Renal pelvis (tissue), 12 donors: Measurements from ENCODE around the gene HBQ1. TPM values are rescaled to one million over a fixed set of nuclear protein-coding genes. Genes with fewer than 3 reads are reported as not detected.
"Not testable (repeated sequence)": the region's sequence is repeated elsewhere in the genome, so short reads cannot be mapped to it uniquely, and the experiment has no call there.

Source experiments
- DNase-seq: peaks from one replicate; pipeline ENCODE4 v3.0.0-alpha.2; 2013
- long read RNA-seq, 16 experiments: transcript quantifications; one replicate each; lab custom pipeline, GENCODE V29; 2026
- polyA plus RNA-seq, 3 donors: library from polyadenylated mRNA; unstranded; fragments of 120-200 nt; gene quantifications; one replicate each; pipeline ENCODE4 v1.2.1, GENCODE V29; 2013; ENCODE audit not compliant: insufficient read length in 3 of 3

HBQ1 gene
- polyA plus RNA-seq: 1 to 10 TPM in 1 of 3 donors, under 1 TPM in 2; 0.73 to 1.2 (median 0.75) TPM
- long read RNA-seq, donor 1: 0 reads
- long read RNA-seq, donor 2: 0 reads
- long read RNA-seq, donor 3, partial matches to known transcripts: 0 of 1 reads
- long read RNA-seq, donor 3, other reads (novel, unspliced or antisense): 0 of 1 reads
- long read RNA-seq, donor 4, partial matches to known transcripts: 0 of 1 reads
- long read RNA-seq, donor 4, other reads (novel, unspliced or antisense): 0 of 1 reads
- long read RNA-seq, donor 5: 0 reads
- long read RNA-seq, donor 6, partial matches to known transcripts: 0 of 4 reads
- long read RNA-seq, donor 6, other reads (novel, unspliced or antisense): 0 of 4 reads
- long read RNA-seq, donor 7, partial matches to known transcripts: 0 of 1 reads
- long read RNA-seq, donor 7, other reads (novel, unspliced or antisense): 0 of 1 reads
- long read RNA-seq, donor 8, transcript HBQ1-201 (3 exons, 536 nt): major isoform, 6 of 6 reads
- long read RNA-seq, donor 8, partial matches to known transcripts: 0 of 6 reads
- long read RNA-seq, donor 8, other reads (novel, unspliced or antisense): 0 of 6 reads
- long read RNA-seq, donor 9: 0 reads
- long read RNA-seq, donor 10: 0 reads
- long read RNA-seq, donor 11, partial matches to known transcripts: 0 of 2 reads
- long read RNA-seq, donor 11, other reads (novel, unspliced or antisense): 0 of 2 reads
- long read RNA-seq, donor 12, partial matches to known transcripts: 0 of 2 reads
- long read RNA-seq, donor 12, other reads (novel, unspliced or antisense): 0 of 2 reads
- long read RNA-seq, donor 13: 0 reads
- long read RNA-seq, donor 14: 0 reads
- long read RNA-seq, donor 15: 0 reads
- long read RNA-seq, donor 16: 0 reads

DNA sequence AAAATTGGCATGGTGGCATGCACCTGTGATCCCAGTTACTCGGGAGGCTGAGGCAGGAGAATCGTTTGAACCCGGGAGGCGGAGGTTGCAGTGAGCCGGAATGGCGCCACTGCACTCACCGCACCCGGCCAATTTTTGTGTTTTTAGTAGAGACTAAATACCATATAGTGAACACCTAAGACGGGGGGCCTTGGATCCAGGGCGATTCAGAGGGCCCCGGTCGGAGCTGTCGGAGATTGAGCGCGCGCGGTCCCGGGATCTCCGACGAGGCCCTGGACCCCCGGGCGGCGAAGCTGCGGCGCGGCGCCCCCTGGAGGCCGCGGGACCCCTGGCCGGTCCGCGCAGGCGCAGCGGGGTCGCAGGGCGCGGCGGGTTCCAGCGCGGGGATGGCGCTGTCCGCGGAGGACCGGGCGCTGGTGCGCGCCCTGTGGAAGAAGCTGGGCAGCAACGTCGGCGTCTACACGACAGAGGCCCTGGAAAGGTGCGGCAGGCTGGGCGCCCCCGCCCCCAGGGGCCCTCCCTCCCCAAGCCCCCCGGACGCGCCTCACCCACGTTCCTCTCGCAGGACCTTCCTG is at the start of gene HBQ1:
Gene HBQ1, plus strand, starts transcription at position 359 of the 575 bp plus-strand sequence. Its CDS starts 28 bp downstream, at position 387.
- DNase-seq: no peak

DNA sequence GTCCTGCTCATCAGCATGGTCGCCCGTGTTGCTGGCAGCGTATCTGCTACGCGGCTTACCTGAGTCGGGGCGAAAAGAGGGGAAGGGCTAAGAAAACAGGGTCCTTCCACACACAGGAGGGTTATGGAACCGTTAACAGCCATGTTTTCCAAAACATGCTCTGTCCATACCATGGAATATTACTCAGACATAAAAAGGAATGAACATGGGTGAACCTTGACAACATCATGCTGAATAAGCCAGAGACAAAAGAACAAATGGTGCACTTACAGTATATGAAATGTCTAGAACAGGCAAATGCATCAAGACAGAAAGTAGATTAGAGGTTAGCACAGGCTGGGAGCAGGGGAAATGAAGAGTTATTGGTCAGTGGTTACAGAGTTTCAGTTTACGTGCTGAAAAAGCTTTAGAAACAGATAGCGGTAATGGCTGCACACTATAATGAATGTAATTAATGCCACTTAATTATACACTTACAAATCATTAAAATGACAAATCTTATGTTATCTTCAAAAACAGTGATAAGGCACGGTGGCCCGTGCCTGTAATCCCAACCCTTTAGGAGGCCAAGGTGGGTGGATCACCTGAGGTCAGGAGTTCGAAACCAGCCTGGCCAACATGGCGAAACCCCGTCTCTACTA is 49.6 kb upstream of the HBQ1 start:
- no peak for DNase-seq

DNA sequence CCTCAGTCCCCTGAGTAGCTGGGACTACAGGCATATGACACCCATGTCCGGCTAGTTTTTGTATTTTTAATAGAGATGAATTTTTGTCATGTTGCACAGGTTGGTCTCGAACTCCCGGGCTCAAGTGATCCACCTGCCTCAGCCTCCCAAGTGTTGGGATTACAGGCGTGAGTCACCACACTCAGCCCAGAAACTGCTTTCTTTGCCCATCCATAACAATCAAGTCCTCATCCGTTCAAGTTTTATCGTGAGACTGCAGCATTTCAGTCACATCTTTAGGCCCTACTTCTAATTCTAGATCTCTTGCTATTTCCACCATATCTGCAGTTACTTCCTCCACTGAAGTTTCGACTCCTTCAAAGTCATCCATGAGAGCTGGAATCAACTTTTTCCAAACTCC is 48.1 kb upstream of the HBQ1 start:
- no peak for DNase-seq

DNA sequence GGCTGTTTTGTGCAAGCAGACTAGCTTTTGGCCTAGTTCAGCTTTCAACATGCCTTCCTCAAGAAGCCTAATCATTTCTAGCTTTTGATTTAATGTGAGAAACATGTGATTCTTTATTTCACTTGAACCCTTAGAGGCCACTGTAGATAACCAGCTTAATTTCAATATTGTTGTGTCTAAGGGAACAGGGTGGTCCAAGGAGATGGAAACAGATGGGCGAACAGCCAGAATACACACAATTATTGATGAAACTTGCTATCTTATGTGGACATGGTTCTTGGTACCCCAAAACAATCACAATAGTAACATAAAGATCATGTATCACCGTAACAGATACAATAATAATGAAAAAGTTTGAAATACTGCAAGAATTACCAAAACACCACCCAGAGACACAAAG is 46.5 kb upstream of the HBQ1 start:
- DNase-seq: no peak

- DNase-seq: no peak
Observed at GRCh38 chr16:138049-138417, 42.2 kb upstream of the HBQ1 start.

GRCh38 chr16:140175-140857 is 39.9 kb upstream of the HBQ1 start:
- DNase-seq: no peak

DNA sequence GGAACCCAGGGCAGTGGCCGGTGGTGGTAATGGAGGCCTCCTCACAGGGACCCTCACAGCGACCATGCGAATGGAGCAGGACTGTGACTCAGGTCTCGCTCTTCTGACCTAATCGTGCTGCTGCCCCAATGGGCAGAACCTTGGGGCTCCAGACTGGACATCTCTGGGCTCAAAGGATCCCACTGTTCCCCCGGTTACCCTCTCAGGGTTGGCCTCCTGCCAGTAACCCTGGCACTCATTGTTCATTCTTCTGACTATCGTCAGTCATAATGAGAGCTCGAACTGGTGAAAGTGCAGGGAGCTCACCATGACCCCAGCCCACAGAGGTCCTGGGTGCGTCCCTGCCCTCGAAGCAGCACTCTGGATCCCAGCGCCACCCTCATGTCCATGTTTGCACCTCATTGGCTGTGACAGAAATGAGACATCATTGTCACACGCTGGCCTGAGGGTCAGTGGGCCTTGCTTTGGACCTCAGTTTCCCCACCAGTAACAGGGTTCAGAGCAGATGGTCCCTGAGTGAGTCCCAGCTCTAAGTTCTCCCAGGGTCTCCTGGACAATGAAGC is 37.8 kb upstream of the HBQ1 start:
- no peak for DNase-seq

DNA sequence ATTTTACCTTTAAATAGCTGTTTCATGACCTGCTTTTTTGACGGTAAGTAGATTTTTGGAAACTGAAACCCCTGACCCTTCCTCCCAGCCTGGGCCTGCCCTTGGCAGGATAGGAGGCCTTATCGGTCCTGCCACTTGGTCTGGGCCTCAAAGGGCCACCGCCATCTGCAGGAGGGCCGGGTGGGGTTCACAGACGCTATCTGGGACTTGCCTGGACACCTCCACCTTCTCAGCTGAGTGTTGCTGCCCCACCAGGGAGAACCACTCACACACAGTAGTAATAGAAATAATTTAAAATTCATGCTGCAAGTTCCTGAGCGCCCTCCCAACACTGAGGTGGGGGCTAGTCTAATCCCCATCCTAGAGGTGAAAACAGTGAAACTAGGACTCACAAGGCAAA is 37.2 kb upstream of the HBQ1 start:
- DNase-seq: no peak

DNA sequence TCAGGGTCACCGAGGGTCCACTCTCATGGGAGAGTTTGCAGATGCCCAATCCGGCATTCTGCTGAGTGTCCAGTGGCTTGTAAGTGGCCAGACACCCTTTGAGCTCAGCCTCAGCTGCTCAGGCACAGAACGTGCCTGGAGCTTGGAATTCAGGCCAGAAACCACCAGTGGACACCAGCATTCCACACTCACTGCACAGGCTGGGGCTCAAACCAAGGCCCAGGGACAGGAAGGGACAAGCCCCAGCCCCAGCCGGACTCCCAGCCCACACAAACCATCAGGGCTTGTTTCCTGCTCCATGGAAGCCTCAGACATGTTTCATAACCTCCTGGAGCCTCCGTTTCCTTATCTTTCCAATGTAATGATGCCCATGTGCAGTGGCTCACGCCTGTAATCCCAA is 36.8 kb upstream of the HBQ1 start:
- DNase-seq: no peak

DNA sequence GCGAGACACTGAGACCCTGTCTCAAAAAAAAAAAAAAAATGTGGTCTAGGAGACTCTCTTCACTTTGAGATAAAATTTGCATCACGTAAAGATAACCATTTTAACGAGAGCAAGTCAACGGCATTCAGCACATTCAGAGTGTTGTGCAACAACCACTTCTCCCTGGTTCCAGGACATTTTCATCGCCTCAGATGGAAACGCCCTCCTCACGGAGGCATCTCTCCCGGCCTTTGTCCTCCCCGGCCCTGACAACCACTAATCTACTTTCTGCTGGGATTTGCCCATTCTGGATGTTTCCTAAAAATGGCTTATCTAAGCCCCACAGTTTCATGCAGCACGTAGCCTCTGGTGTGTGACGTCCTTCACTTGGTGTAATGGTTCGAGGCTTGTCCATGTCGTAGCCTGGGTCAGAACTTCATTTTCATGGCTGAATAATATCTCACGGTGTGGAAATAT is 35.4 kb upstream of the HBQ1 start:
- DNase-seq: no peak

GRCh38 chr16:146646-147045 is 33.6 kb upstream of the HBQ1 start:
- DNase-seq: no peak

DNA sequence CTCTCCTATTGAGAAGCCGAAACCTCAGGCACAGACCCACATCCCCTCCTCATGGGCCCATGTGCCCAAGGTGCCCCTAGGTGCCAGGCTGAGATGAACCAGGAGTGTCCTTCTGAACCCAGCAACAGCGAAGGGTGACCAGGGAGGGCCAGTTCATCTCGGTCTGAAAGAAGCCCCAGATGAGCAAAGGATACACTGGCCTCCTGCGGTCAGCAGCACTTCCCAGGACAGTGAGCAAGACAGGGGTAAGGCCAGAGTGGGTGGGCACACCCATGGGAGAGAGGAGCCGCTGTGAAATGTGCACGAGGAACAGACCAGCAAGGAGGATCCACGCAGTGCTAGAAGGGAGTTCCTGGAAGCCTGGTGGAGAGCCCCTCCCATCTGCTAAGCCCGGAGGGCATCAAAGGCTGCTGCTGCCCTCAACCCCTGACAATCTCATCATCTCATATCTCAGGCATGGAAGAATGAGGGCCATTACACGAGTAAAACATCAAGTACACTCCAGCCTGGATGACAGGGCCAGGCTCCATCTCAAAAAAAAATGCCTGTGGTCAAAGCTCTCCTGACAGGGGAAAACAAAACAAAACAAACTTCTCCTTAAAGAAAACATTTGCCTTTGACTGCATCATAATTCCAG is 31.1 kb upstream of the HBQ1 start:
- no peak for DNase-seq

DNA sequence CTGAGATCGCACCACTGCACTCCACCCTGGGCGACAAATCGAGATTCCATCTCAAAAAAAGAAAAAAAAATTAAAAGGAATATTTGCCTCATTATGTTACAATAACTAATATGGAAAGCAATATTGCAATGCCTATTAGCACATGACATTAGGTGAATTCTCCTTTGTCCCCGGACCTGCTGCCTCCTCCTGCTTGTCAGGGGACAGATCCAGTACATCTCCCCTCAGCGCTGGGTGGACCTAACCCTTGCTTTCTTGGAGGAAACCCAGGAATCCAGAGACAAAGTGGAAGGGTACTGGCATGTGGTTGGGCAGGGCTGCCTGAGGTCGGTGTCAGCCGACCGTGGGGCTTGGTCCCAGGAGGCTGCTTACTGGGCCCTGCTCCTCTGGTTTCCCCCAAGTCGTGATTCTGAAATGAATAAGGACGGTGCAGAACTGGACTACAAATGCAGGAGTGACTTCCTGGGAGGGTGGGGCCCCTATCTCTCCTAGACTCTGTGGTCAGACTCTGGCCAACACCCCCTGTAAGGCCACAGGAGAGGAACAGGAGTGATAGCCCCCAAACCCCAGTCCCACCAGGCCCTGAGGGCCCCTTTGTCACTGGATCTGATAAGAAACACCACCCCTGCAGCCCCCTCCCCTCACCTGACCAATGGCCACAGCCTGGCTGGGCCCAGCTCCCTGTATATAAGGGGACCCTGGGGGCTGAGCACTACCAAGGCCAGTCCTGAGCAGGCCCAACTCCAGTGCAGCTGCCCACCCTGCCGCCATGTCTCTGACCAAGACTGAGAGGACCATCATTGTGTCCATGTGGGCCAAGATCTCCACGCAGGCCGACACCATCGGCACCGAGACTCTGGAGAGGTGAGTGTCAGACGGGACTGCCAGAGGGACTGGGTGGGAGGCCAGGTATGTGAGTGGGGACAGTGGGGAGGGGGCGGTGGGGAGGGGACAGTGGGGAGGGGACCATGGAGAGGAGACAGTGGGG is 27.8 kb upstream of the HBQ1 start, which contains the start of gene HBZ:
Gene HBZ, plus strand, starts transcription at position 504 of the 988 bp plus-strand sequence. Its CDS starts 266 bp downstream, at position 770.
- no peak for DNase-seq

DNA sequence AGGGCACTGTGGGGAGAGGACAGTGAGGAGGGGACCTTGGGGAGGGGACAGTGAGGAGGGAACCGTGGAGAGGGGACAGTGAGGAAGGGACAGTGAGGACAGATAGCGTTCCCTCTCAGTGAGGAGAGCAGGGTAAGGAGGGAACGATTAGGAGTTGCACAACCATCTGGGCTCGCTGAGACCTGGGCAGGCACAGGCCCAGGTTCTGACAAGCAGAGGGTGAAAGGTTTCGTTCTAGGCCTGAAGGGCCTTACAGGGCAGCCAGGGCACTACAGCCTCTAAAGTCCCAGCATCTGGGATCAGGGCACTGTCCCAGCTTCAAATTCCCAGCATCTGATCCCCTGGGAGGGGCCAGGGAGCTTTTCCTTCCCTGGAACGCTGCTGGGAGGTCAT is 27.1 kb upstream of the HBQ1 start:
- DNase-seq: not testable (repeated sequence)

GRCh38 chr16:153550-154216 is 26.6 kb upstream of the HBQ1 start:
- DNase-seq: not testable (repeated sequence)

DNA sequence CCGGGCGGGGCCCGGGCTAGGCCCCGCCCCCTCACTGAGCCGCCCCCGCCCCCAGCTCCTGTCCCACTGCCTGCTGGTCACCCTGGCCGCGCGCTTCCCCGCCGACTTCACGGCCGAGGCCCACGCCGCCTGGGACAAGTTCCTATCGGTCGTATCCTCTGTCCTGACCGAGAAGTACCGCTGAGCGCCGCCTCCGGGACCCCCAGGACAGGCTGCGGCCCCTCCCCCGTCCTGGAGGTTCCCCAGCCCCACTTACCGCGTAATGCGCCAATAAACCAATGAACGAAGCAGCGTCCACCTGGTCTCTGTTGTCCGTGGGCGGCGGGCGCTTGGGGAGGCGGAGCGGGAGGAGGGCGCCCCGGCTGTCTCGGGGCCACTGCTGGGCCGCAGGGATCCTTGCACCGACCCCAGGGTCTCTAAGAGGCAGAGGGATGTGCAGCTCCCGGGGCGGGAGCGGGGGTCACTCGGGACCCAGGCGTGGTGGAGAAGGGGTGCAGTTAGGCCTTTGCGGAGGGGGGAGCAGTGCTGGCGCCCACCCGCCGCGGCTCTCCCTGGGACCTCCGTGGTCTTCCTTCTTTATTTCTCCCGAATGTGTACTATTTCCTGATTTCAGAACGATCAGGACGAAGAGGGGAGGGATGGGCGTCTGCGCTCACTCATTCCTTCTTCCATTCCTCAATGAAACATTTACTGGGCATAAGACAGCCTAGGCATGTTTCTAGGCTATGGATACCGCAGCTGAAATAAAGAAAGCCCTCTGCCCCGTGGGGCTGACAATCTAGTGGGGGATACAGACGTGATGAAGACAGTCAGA is 25.8 kb upstream of the HBQ1 start:
- DNase-seq: no peak

- no peak for DNase-seq
Observed at GRCh38 chr16:155031-155398, 25.2 kb upstream of the HBQ1 start.
